DLD1 (cell line): ENCODE measurements around the gene MAML1.

Experiments used
- in situ Hi-C: cut with HindIII; loops from 2 replicates; pipeline ENCODE4 v1.10.0; 2017; ENCODE audit warnings: low sequenced_read_pairs

Gene MAML1

GRCh38 chr5:179819296-179820126 is 86.9 kb downstream of the MAML1 start:
- in situ Hi-C loops, result no loop called here

DNA sequence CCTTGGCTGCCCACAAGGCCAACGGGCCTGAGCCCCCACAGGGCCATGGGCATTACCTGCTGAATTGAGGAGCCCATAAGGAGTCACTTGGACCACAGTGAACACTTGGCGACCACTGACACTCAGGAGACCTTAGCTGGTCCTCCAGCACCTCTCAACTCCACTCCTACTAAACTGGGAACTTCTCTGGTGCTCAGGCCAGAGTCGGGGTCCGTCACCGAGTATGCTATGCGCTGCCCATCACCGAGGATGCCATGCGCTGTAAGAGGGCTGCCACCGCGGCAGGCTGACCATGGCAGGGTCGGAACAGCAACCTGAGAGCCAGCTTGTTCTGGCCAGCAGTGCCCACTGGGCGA is 87.5 kb downstream of the MAML1 start:
- in situ Hi-C loops, result no loop called here

- in situ Hi-C loops, result no loop called here
Observed at GRCh38 chr5:179820483-179821297, 88.1 kb downstream of the MAML1 start, which contains the start of gene SQSTM1. Gene SQSTM1 (plus strand): TSS chr5:179820905. CDS start chr5:179820937, 32 bp downstream.

DNA sequence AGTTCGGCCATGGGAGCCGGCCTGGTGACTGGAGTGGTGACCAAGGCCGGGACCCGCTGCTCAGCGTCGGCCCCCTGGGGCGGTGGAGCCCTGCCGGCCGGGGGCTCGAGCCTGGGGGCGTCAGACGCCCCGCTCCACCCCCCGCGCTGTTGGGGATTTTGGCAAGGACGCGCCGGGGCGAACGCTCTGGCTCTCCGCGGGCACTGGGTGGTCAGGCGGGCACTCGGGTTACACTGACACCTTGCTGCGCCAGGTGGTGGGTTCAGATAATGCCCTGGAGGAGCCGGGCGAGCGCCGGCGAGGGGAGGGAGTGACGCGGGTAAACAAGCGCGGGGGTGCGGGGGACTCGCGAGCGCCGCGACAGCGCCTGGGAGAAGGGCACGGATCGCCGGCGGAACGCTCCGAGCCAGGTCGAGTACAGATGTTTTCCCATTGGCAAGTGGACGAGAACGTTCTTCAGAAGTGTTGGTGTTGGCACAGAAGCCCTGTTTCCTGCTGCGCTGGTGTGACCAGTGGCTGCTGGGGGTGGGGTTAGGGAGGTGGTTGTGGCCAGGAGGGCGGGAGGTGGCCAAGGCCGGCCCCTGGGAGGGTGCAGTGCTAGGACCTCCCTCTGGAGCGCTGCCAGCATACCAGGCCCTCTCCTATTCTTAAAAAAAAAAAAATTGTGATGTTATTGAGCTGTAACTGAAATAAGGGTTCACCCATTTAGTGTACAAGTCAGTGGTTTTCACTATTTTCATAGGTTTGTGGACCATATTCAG is 88.9 kb downstream of the MAML1 start:
- in situ Hi-C loops, result no loop called here

GRCh38 chr5:179822059-179822432 is 89.4 kb downstream of the MAML1 start:
- in situ Hi-C loops, result no loop called here

DNA sequence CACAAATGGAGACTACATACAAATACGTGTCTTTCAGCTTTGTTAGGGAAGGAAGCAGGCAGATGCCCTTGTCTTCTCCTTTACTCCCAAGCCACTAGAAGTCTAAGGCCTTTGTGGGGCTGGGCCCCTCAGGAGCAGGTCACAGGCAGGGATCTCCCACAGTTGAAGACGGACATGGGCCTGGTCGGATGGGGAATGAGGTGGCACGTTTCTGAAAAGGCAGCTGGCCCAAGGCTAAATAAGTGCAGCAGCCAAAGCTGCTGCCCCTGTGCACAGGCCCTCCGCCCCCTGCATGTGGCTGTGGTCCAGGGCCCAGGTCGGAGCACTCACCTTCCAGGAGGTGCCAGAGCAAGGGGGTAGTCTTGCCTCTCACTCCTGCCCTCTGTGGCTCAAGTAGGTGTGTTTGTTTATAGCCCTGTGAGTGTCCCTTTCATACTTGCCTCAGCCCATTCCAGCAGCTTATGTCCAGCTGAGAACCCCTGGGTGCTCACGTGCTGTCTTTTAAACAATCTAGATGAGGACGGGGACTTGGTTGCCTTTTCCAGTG is 89.9 kb downstream of the MAML1 start:
- in situ Hi-C loops, result no loop called here

DNA sequence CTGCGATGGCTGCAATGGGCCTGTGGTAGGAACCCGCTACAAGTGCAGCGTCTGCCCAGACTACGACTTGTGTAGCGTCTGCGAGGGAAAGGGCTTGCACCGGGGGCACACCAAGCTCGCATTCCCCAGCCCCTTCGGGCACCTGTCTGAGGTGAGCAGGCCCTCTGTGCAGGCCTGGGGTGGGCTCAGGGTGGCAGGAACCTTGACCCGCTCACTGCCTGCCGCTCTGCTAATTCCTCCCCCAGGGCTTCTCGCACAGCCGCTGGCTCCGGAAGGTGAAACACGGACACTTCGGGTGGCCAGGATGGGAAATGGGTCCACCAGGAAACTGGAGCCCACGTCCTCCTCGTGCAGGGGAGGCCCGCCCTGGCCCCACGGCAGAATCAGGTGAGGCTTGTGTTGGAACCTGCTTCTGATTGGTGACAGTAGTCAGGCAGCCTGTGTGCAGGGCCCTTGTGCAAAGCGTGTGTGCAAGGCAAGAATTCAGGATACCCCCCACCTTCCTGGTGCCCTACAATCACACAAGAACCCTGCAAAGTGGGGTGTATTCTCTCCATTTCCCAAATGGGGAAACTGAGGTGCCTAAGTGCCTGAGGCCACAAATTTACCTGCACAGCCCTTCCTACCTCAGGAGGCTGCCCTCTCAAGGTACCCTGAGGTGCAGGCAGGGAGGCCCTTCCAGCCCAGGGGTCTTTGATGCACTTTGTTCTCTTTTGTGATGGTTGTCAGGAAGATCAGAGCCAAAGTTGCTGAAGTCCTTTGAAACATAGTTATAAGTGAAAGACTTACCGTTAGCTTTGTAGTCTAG is 91.5 kb downstream of the MAML1 start:
- in situ Hi-C loops, result no loop called here

- in situ Hi-C loops, result no loop called here
Observed at GRCh38 chr5:179824745-179825112, 92.1 kb downstream of the MAML1 start.

DNA sequence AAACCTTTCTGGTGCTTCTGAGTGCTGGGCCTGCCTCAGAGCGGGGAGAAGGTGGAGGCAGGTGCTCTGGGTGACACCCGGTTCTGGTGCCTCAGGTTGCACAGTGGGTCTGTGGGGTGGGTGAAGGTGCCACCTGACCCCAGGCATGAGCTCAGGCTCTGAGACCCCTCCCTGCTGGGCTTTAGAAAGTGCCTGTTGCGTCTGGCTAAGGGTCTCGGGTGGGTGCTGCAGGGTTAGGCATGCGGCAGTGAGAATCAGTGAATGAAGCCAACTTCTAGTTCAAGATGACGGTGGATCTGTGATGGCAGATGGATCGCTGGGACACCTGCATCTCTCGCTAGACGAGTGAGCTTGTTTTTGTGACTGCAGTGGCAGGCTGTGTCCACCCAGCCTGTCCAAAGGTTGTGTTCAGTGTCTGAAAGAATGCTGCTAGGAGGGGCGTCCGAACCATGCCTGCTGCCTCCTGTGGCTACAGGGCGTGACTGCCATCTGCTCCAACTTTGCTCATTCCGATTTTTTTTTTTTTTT is 93.1 kb downstream of the MAML1 start:
- in situ Hi-C loops, result no loop called here
